ENCODE data around the gene TMEM132C.

- TF ChIP-seq CTCF (IDR thresholded peaks at IDR 0.05) (no peak), EP300 (IDR thresholded peaks at IDR 0.05) (no peak), POLR2A (IDR thresholded peaks at IDR 0.05) (no peak), POLR2AphosphoS5 (IDR thresholded peaks at IDR 0.05) (no peak)
Measured at GRCh38 chr12:128603573-128604115, 336.7 kb downstream of the TMEM132C start.

Measured in sigmoid colon (tissue), 4 donors.